Stimulated activated CD8-positive, alpha-beta memory T cell treated with anti-CD3 and anti-CD28 coated beads, Interleukin-7, amount 100 ng/mL, for 4 hours (primary cell): ENCODE results near the gene ALX3.
A peak's percentile ranks its signal among the peaks of the same experiment; 100 is the strongest.
"Not testable (repeated sequence)": the region's sequence is repeated elsewhere in the genome, so short reads cannot be mapped to it uniquely, and the experiment has no call there.

ENCODE experiments used
- DNase-seq, 2 donors: peaks; one replicate each; pipeline ENCODE4 v3.0.0-alpha.2; 2020; ENCODE audit warnings: low read depth in 2 of 2

Gene ALX3

DNA sequence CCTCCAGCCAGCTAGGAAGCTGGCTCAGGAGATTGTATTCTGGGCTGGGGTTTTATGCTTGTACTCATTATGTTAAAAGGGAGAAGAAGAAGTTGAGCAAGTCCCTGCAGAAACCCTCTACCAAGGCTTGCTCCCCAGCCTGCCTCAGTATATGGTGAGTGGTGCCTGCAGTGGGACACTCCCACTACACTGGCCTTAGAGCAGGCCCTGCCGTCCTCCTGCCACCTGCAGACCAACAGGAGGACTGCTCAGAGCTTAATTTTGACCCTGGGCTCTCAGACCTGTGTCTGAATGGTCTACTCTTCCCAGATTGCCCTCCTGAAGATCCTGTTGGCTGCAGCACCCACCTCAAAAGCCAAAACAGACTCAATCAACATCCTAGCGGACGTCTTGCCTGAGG, 23.0 kb downstream of the ALX3 start:
- no peak for DNase-seq

GRCh38 chr1:110043016-110043415, 27.5 kb downstream of the ALX3 start:
- no peak for DNase-seq

GRCh38 chr1:110040548-110040947, 29.9 kb downstream of the ALX3 start:
- DNase-seq: peak; percentile 18 to 49

DNA sequence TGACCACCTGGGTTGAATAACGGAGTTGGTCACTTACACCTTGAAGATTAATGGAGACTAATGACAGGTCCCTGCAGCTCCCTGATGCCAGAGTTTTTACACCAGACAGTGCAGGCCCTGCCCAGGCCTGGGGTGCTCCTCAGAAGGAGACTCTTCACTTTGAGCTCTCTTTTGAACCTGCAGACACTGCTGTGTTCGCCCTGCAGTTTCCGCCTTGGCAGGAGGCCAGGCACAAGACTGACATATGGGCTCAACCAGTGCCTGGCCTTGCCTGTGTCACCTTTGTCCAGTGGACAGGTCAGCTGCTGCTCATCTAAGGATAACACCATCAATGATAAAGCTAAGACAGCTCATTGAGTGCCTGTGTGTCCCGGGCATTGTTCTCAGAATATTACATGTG, 30.8 kb downstream of the ALX3 start:
- no peak for DNase-seq

DNA sequence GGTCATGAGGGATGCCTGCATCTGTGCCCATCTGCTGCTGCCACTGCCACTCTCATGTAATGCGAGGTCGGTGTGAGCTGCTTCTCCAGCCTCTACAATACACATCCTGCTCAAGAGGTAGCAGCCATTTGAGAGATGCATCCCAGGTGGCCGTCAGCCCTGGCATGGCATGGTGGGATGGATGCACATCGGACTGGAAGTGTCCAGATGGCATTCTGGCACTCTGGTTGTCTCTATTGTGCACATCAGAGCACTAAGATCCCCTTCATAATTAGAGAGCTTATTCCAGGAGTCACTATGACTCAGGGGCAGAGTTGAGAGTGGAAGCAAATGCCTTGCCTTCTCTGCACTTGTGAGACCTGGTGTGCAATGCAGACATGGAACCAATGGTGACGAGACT, 32.2 kb downstream of the ALX3 start:
- DNase-seq: no peak

- no peak for DNase-seq
Observed at GRCh38 chr1:110035236-110035752, 35.2 kb downstream of the ALX3 start.

GRCh38 chr1:110034451-110035235, 35.8 kb downstream of the ALX3 start, which contains the start of gene STRIP1:
Gene STRIP1, plus strand, starts transcription at chr1:110034624. Its CDS starts 14 bp downstream, at chr1:110034638.
- peak; percentile 85 to 90 for DNase-seq

DNA sequence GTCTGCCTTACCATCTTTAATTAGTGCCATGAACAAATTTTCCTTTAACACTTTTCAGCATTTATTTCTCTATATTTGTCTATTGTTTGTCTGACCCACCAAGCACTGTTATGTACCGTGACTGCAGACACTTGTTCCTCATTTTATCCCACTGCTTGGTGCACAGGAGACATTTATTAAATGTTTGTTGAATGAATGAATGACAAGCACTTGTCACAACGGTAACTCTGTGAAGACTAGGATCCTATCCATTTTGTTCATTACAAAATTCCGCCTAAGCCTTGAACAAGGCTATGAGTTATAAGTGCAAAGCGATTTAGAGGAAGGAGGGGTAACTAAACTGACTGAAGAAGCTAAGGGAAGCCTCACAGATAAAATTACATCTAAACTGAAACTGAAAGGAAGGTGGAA, 36.4 kb downstream of the ALX3 start:
- DNase-seq: no peak

DNA sequence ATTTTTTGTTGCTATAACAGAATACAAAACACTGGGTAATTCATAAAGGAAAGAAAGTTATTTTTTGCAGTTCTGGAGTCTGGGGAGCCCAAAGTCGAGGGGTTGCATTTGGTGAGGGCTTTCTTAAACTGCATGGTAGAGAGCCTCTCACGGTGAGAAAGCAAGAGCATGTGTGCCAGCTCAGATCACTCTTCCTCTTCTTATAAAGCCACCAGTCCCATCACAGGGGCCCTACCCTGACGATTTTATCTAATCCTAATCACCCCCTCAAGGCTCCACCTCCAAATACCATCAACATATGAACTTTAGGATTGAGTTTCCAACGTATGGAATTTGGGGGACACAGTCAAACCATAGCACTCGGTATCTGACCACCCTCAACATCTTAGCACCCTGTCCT, 37.1 kb downstream of the ALX3 start:
- DNase-seq: no peak

DNA sequence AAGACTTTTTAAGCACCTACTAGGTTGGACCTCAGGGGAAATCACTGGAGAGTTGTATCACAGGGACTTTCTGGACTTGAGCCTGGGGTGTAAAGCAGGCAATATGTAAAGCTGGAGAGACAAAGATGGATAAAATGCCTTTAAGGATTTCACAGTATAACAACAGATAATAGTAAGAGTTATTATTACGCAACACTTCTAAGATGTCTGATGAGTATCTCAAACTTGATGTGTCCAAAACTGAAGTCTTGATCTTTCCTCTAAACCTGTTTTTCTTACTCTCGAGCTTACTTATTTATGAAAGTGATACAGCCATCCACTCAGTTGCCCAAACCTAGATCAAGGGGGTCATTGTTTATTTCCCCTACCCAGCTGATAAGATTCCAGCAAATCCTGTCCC, 38.1 kb downstream of the ALX3 start:
- no peak for DNase-seq

- not testable (repeated sequence) for DNase-seq
Observed at GRCh38 chr1:110030687-110031086, 39.8 kb downstream of the ALX3 start.

DNA sequence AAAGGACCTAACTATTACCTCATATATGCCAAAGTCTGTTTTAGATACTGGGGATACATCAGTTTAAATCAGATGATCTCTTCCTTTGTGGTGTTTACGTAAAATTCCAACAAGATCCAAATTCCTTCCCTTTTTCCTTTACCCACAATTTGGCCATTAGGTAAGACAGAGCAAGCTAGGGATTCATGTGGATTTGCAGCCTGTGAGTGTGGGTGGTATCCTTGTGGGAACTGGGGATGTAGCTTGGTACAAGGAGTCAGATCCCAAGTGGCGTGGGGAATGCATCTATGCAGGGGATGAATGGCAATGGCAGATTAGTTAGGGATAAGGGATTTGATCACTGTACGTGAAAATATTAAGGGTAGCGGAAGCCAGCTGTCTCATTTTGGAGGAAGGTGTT, 45.9 kb downstream of the ALX3 start:
- no peak for DNase-seq

GRCh38 chr1:110021285-110021684, 49.2 kb downstream of the ALX3 start:
- no peak for DNase-seq

GRCh38 chr1:110019770-110020169, 50.7 kb downstream of the ALX3 start:
- no peak for DNase-seq

DNA sequence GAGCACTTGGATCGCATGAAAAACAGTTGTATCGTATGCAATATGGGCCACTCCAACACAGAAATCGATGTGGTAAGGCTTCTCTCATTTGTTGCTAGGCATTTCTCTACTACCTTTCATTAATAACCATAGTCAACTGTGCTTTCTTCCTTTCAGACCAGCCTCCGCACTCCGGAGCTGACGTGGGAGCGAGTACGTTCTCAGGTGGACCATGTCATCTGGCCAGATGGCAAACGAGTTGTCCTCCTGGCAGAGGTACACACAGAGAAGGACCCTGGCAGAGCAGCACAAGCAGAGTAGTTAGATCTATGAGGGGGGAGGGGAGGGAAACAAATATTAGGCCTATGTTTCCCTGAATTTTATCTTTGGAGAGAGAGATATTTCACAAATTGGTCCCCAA, 52.1 kb downstream of the ALX3 start:
- DNase-seq: no peak

DNA sequence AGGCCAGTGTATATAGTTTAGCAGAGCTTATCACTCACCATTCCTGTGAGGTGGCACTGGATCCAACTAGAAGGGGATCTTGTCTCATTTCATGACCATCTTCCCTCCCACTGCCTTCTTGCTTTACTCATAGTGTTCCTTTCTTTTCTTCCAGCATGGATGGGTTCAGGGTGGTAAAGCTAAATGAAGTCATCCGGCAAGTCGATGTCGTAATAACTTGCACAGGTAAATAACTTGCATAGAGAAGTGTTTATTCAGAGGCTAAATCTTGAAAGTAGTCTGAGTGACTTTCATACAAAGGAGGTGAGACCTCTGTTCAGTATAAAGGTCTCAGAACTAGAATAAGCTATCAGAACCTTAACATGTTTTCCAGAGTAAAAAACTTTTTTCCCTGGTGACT, 52.7 kb downstream of the ALX3 start:
- DNase-seq: no peak

GRCh38 chr1:110012100-110012780, 58.2 kb downstream of the ALX3 start:
- no peak for DNase-seq

GRCh38 chr1:110011527-110012041, 58.9 kb downstream of the ALX3 start:
- DNase-seq: no peak
